Dendritic cell treated with granulocyte-macrophage colony-stimulating factor and Interleukin-4, amounts not matched to agents 40 ng/mL and 50 ng/mL, for 4 days (primary cell): ENCODE results near the gene LRRC36.
A peak's percentile ranks its signal among the peaks of the same experiment; 100 is the strongest.
"Not testable (repeated sequence)": the region's sequence is repeated elsewhere in the genome, so short reads cannot be mapped to it uniquely, and the experiment has no call there.

ENCODE experiments used
- H3K27ac Mint-ChIP-seq: one replicate; pipeline ENCODE4 v1.8.0; 2022; ENCODE audit warnings: mild to moderate bottlenecking, mixed read lengths
- H3K27me3 Mint-ChIP-seq: one replicate; pipeline ENCODE4 v1.8.0; 2022; ENCODE audit warnings: mild to moderate bottlenecking, mixed read lengths
- H3K36me3 Mint-ChIP-seq: one replicate; pipeline ENCODE4 v1.8.0; 2022; ENCODE audit warnings: low read depth, mixed read lengths
- H3K4me1 Mint-ChIP-seq: one replicate; pipeline ENCODE4 v1.8.0; 2022; ENCODE audit warnings: low read depth, mixed read lengths
- H3K4me3 Mint-ChIP-seq: one replicate; pipeline ENCODE4 v1.8.0; 2022; ENCODE audit warnings: mild to moderate bottlenecking, moderate library complexity, mixed read lengths
- H3K9me3 Mint-ChIP-seq: one replicate; pipeline ENCODE4 v1.8.0; 2022; ENCODE audit warnings: mixed read lengths
- intact Hi-C: fragments of 100-400 bp; cut with micrococcal nuclease; formaldehyde crosslinking; loops from one replicate; pipeline ENCODE4 v1.15.0; 2022

LRRC36 gene

DNA sequence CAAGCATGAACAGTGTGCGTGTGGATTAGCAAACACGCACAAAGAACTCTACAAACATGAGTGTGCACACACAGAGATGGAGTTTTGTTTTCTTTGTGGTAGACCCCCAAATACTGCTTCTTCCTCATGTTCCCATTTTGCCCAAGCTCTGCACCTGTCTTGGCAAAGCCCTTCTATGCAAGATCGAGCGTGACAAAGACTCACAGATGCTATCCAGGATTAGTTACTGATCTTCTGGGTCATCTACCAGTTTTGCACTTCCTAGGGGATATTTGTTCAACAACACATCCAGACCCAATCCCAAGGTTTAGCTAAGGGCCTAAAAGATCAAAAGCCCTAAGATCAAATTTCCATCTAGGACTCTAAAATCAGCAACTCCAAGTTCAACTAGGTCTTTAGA is 16.0 kb downstream of the LRRC36 start:
- Mint-ChIP-seq H3K27ac (no peak overlapping the region), H3K36me3 (no peaks in the 10 kb centered on the region), H3K4me3 (no peak overlapping the region), H3K4me1 (peaks cover 7% of the 10 kb centered on the region), H3K9me3 (no peaks in the 10 kb centered on the region), H3K27me3 (no peaks in the 10 kb centered on the region)
- intact Hi-C loops, result no loop called here

DNA sequence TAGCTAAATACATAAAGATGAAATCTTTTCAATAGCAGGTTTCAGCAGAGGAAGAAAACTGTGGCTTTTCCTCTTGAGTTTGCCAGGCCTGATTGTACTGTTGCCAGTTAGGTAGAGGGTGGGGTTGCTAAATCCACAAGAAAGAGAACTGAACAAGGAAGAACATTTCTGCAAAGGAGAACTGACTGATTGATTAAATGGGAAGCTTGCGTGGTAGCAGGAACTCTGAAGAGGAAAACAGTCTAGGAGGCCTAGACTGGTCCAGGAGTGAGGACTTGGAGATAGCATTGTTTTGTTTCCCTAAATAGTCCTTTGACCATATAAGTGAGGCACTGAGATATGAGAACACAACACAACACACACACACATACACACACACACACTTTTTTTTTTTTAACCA is 18.8 kb downstream of the LRRC36 start:
- H3K27me3 Mint-ChIP-seq, result no peaks in the 10 kb centered on the region
- H3K9me3 Mint-ChIP-seq, result no peaks in the 10 kb centered on the region
- H3K4me1 Mint-ChIP-seq, result peaks cover 7% of the 10 kb centered on the region
- H3K27ac Mint-ChIP-seq, result no peak overlapping the region
- H3K36me3 Mint-ChIP-seq, result no peaks in the 10 kb centered on the region
- H3K4me3 Mint-ChIP-seq, result no peak overlapping the region
- intact Hi-C loops, result no loop called here

DNA sequence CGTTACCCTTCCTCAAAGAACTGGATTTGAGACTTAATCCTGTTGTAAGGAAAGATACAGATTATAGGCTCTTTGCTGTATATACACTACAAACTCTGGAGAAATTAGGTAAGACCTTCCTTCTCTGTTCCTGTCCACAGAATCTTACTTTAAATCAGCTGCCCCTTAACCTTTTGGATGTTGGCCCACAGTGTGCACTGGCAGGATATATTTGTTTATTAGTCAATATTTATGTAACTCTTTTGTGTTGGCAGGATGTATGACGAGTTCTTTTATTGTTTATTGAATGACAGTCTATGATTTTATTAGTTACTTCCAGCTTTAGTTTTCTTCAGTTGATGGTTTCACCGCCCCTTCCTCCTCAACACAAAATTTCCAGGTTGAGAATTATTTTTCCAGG is 19.7 kb downstream of the LRRC36 start:
- intact Hi-C loops, result no loop called here
- peaks cover 7% of the 10 kb centered on the region for H3K4me1 Mint-ChIP-seq
- H3K9me3 Mint-ChIP-seq, result no peaks in the 10 kb centered on the region
- H3K27ac Mint-ChIP-seq, result no peak overlapping the region
- H3K27me3 Mint-ChIP-seq, result no peaks in the 10 kb centered on the region
- H3K4me3 Mint-ChIP-seq, result no peak overlapping the region
- no peaks in the 10 kb centered on the region for H3K36me3 Mint-ChIP-seq

DNA sequence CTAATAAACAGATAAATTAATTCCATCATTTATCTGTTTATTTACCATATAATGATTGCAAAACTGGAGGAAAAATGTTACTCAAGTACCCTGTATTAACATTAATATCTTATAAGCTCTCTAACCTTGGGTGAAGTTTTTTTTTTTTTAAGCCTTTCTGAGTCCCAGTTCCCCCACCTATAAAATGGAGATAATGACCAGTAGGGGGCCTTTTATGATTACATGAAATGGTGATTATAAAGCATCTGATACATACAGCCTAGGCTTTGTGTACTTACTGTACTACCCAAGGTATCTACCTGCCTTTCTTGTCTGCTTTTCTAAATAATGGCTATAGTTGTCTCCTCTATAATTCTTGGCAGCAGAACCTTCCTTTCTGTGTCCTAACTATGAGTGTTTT is 22.6 kb downstream of the LRRC36 start:
- peaks cover 7% of the 10 kb centered on the region for H3K4me1 Mint-ChIP-seq
- H3K27ac Mint-ChIP-seq, result no peak overlapping the region
- peaks cover 7% of the 10 kb centered on the region for H3K27me3 Mint-ChIP-seq
- no peaks in the 10 kb centered on the region for H3K36me3 Mint-ChIP-seq
- H3K4me3 Mint-ChIP-seq, result no peak overlapping the region
- no peaks in the 10 kb centered on the region for H3K9me3 Mint-ChIP-seq
- intact Hi-C loops, result no loop called here

DNA sequence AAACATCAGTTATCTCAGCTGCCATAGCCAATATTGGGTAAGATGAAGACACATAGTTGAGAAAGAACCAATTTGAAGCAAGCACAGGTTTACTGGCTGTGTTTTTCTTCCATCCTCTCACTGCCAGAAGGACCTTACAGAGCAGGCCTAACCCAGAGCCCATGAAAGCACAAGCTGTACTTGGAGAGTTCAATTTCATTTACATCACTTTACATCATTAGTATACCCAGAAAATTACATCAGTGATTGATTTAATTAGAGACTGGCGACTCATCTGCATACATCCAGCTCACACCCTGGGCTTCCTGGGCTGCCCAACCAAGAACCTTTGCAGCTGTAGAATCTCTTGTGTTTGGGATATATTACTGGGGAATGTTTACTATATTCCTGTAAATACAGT is 23.7 kb downstream of the LRRC36 start:
- no peaks in the 10 kb centered on the region for H3K9me3 Mint-ChIP-seq
- intact Hi-C loops, result no loop called here

DNA sequence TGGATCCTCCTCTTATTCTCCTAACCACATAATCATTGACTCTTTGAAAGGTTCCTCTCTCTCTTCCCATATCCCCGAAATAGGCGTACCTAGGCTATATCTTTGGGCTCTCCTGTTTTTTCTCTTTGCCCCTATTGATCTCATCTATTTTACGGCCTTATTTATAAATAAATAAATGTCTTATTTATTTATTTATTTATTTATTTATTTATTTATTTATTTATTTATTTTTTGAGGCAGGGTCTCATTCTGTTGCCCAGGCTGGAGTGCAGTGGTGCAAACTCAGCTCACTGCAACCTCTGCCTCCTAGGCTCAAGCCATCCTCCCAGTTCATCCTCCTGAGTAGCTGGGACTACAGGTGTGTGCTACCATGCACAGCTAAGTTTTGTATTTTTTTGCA is 25.8 kb downstream of the LRRC36 start:
- H3K4me1 Mint-ChIP-seq, H3K36me3 Mint-ChIP-seq, H3K27me3 Mint-ChIP-seq, H3K9me3 Mint-ChIP-seq, H3K27ac Mint-ChIP-seq, H3K4me3 Mint-ChIP-seq, intact Hi-C loops: not testable (repeated sequence)

More for the DNA sequence above, 23.7 kb downstream of the LRRC36 start:
- H3K36me3 Mint-ChIP-seq, result no peaks in the 10 kb centered on the region
- H3K27me3 Mint-ChIP-seq, result peaks cover 8% of the 10 kb centered on the region
- H3K27ac Mint-ChIP-seq, result no peak overlapping the region
- H3K4me1 Mint-ChIP-seq, result peaks cover 5% of the 10 kb centered on the region
- no peak overlapping the region for H3K4me3 Mint-ChIP-seq

DNA sequence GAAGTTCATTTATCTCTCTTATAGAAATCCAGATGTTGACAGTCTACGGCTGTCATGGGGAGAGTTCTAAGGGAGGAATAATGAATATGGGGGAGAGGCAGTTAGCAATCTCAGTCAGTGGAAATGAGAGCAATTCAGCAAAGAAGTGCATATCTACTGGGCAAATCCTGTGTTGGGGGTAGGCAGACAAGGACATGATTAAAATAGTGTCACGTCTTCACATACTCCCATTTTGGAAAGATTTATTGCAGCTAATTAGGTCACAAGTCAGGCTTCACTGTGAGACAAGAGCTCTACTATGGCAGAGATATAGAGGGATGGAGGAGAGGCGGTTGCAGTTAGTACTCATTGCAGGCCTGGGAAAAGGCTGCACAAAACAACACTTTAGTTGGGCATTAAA is 29.8 kb downstream of the LRRC36 start:
- intact Hi-C loops, result no loop called here
- peaks cover 12% of the 10 kb centered on the region for H3K27me3 Mint-ChIP-seq

DNA sequence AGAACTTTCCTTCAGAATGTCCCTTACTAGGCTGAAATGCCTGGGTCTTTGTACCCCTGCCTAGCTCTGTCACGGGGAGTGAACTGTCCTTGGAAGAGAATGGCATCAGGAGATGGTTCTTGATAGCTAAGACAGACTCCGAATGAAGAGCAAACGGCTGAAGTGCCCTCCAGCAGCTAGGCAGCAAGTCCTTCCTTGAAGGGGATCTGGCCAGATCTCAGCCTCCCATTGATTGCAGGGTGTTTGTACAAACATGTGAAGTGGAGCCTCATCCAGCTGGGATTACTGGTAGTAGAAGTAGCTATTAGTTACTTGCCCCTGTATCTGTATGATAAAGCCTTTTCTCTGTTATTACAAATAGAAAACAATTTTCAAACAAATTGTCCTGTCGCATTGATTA is 30.9 kb downstream of the LRRC36 start:
- no peak overlapping the region for H3K4me3 Mint-ChIP-seq
- no peak overlapping the region for H3K27ac Mint-ChIP-seq
- no peaks in the 10 kb centered on the region for H3K9me3 Mint-ChIP-seq
- no peaks in the 10 kb centered on the region for H3K36me3 Mint-ChIP-seq
- intact Hi-C loops, result no loop called here
- H3K27me3 Mint-ChIP-seq, result peaks cover 12% of the 10 kb centered on the region
- H3K4me1 Mint-ChIP-seq, result no peaks in the 10 kb centered on the region

More for the DNA sequence above, 29.8 kb downstream of the LRRC36 start:
- H3K4me1 Mint-ChIP-seq, result no peaks in the 10 kb centered on the region
- H3K27ac Mint-ChIP-seq, result no peak overlapping the region
- no peaks in the 10 kb centered on the region for H3K9me3 Mint-ChIP-seq
- no peaks in the 10 kb centered on the region for H3K36me3 Mint-ChIP-seq
- H3K4me3 Mint-ChIP-seq, result no peak overlapping the region

DNA sequence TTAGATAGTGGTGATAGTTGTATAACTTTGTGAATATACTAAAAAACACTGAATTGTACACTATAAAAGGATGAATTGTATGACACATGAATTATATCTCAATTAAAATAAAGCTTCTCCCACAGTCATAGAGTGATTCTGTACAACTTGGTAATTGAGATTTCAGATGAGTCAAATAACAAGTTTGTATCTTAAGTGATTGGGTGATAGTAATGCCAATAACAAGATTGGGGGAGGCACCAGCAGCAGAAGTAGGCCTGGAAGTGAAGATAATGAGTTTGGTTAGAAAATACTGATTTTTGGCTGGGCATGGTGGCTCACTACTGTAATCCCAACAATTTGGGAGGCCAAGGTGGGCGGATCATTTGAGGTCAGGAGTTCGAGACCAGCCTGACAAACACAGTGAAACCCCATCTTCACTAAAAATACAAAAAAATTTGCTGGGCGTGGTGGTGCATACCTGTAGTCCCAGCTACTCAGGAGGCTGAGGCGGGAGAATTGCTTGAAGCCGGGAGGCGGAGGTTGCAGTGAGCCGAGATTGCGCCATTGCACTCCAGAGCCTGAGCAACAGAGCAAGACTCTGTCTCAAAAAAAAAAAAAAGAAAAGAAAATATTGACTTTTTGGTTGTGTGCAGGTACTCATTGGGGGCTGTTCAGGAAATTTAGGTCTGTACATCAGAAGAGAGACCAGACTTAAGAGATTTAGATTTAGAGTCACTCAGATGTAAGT is 33.1 kb downstream of the LRRC36 start:
- H3K4me3 Mint-ChIP-seq, H3K36me3 Mint-ChIP-seq, intact Hi-C loops, H3K27me3 Mint-ChIP-seq, H3K27ac Mint-ChIP-seq, H3K9me3 Mint-ChIP-seq, H3K4me1 Mint-ChIP-seq: not testable (repeated sequence)

DNA sequence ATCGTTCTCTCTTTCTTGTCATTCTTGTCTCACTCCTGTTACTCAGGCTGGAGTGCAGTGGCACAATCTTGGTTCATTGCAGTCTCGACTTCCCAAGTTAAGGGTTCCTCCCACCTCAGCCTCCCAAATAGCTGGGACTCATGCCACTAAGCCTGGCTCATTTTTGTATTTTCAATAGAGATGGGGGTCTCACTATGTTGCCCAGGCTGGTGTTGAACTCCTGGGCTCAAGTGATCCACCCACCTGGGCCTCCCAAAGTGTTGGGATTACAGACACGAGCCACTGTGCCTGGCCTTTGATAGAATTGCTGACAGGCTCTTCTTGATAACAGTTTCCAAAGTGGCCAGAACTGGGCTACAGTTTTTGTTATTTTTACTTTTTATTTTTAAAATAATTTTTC is 34.4 kb downstream of the LRRC36 start:
- intact Hi-C loops, result no loop called here
- Mint-ChIP-seq H3K27ac (no peak overlapping the region), H3K36me3 (no peaks in the 10 kb centered on the region), H3K9me3 (no peaks in the 10 kb centered on the region), H3K27me3 (peaks cover 2% of the 10 kb centered on the region), H3K4me1 (peaks cover 22% of the 10 kb centered on the region), H3K4me3 (no peak overlapping the region)

DNA sequence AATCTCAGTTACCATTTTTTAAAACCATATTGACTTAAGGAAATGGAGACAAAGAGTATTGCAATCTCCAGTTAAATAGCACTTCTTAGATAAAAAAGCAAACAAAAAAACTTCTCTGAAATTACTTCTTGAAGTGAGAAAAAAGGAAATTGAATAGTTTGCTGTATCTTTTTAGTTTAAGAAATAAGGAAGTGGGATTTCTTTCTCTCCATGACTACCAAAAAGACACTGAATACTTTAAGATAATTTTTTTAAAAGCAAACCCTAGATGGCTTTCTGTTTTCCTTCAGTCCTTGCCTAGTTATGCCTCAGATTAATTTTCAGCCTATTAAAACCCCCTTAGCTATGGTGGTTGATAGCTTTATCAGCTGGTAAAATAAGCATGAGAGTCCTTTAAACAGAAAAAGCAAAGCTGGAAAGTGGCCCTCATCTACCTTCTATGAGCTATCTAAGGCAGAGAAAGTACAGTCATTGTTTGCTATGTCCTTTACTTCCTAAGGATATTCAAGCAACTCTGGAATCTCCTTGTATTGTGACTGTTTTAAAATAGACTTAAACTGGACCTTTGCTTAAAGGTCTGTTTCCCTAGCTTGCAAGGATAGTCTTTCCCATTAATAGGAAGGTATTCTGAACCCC is 38.1 kb downstream of the LRRC36 start:
- Mint-ChIP-seq H3K4me3 (no peak overlapping the region), H3K9me3 (no peaks in the 10 kb centered on the region), H3K27me3 (peaks cover 2% of the 10 kb centered on the region), H3K36me3 (no peaks in the 10 kb centered on the region), H3K4me1 (peaks cover 24% of the 10 kb centered on the region), H3K27ac (peak overlapping the region; percentile 56)
- intact Hi-C loops, result no loop called here

DNA sequence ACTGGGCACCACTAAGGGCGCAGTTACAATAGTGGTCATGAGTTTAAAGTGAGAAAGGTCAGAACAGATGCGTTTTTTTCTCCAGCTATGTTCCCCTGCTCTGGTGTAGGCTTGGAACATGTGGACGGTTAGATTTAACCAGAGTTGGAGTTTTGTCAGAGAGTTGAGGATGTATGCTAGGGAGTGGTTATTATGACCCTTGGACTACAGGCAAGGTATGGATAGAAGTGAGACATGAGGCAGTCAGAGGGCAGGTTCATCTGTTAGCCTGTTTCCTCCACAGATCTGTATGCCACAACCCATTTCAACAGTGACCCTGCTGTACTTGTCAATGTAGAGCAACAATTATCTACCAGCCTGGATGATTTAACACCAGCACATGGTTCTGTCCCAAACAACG is 44.0 kb downstream of the LRRC36 start:
- intact Hi-C loops, result loop anchor here (5.0 kb wide), 1 partner anchor 42 kb away; no protein-coding TSS in a partner anchor
- Mint-ChIP-seq H3K36me3 (no peaks in the 10 kb centered on the region), H3K4me3 (no peak overlapping the region), H3K4me1 (peaks cover 12% of the 10 kb centered on the region), H3K27ac (no peak overlapping the region), H3K9me3 (no peaks in the 10 kb centered on the region), H3K27me3 (no peaks in the 10 kb centered on the region)

DNA sequence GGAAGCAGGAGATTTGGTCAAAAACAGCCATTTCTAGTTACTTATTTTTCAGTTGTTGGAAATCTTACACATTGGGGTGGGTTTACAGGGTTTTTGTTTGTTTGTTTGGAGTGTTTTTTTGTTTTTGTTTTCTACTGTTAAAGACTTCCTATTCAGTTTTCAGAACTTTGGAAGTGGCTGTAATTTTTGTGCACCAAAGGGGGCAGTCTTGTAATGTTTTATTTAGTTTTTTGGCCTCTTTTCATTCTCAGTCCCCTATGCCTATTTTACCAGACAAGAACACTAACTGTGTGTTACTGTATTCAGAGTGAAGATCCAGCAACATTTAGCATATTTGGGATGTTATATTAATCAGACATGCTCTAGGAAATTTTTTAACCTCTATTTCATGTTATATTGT is 46.0 kb downstream of the LRRC36 start:
- intact Hi-C loops, result loop anchor here (5.0 kb wide), 1 partner anchor 40 kb away; no protein-coding TSS in a partner anchor
- no peak overlapping the region for H3K27ac Mint-ChIP-seq
- H3K4me1 Mint-ChIP-seq, result peaks cover 7% of the 10 kb centered on the region
- H3K4me3 Mint-ChIP-seq, result no peak overlapping the region
- no peaks in the 10 kb centered on the region for H3K36me3 Mint-ChIP-seq
- peaks cover 7% of the 10 kb centered on the region for H3K27me3 Mint-ChIP-seq
- no peaks in the 10 kb centered on the region for H3K9me3 Mint-ChIP-seq

DNA sequence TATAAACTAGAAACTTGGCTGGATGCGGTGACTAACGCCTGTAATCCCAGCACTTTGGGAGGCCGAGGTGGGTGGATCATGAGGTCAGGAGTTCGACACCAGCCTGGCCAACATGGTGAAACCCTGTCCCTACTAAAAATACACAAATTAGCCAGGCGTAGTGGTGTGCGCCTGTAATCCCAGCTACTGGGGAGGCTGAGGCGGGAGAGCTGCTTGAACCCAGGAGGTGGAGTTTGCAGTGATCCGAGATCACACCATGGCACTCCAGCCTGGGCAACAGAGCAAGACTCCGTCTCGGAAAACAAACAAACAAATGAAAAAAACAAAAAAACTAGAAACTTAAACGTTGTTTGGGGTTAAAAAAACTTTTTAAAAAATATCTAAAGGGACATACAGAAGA is 49.4 kb downstream of the LRRC36 start:
- H3K36me3 Mint-ChIP-seq, H3K4me3 Mint-ChIP-seq, H3K9me3 Mint-ChIP-seq, H3K27ac Mint-ChIP-seq, H3K27me3 Mint-ChIP-seq, intact Hi-C loops, H3K4me1 Mint-ChIP-seq: not testable (repeated sequence)

DNA sequence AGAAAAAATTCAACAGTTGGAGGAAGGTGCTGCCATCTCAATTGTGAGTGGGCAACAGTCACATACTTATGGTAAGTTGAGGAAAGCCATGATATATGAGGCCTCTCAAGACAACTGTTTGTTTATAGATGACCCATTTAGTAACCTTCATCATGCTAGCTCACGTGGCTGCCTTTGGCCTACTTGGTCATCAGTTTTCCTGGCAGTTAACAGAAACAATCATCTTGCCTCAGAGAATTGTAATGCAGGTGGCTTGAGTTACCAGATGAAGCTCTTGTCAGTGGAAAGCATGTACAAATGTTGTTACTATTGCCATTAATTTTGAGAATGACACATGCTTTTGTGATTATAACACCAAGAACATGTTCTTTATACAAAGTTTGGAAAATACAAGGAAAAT is 52.0 kb downstream of the LRRC36 start:
- intact Hi-C loops, result no loop called here
- H3K36me3 Mint-ChIP-seq, result no peaks in the 10 kb centered on the region
- peaks cover 7% of the 10 kb centered on the region for H3K4me1 Mint-ChIP-seq
- no peak overlapping the region for H3K27ac Mint-ChIP-seq
- peaks cover 16% of the 10 kb centered on the region for H3K27me3 Mint-ChIP-seq
- no peaks in the 10 kb centered on the region for H3K9me3 Mint-ChIP-seq
- no peak overlapping the region for H3K4me3 Mint-ChIP-seq
